ENCODE data around the gene FOXD4L1.
"Not testable (repeated sequence)": the region's sequence is repeated elsewhere in the genome, so short reads cannot be mapped to it uniquely, and the experiment has no call there.

The FOXD4L1 gene

GRCh38 chr2:113498365-113498764, at the start of gene FOXD4L1:
Gene FOXD4L1 (plus strand): TSS chr2:113498665. CDS start chr2:113499257, 592 bp downstream.
- DNase-seq: not testable (repeated sequence)

- DNase-seq: not testable (repeated sequence)
Measured at GRCh38 chr2:113465770-113466169, 32.7 kb upstream of the FOXD4L1 start.

- not testable (repeated sequence) for DNase-seq
Measured at GRCh38 chr2:113476688-113477368, 21.6 kb upstream of the FOXD4L1 start.

GRCh38 chr2:113496527-113496926, 1.9 kb upstream of the FOXD4L1 start:
- DNase-seq: not testable (repeated sequence)

GRCh38 chr2:113499019-113499885, 787 bp downstream of the FOXD4L1 start:
- not testable (repeated sequence) for DNase-seq

- not testable (repeated sequence) for DNase-seq
Measured at GRCh38 chr2:113499886-113500722, 1.6 kb downstream of the FOXD4L1 start.

- DNase-seq: not testable (repeated sequence)
Measured at GRCh38 chr2:113500723-113501038, 2.2 kb downstream of the FOXD4L1 start.

- not testable (repeated sequence) for DNase-seq
Measured at GRCh38 chr2:113502216-113503093, 4.0 kb downstream of the FOXD4L1 start.

- DNase-seq: not testable (repeated sequence)
Measured at GRCh38 chr2:113503094-113504042, 4.9 kb downstream of the FOXD4L1 start.

- not testable (repeated sequence) for DNase-seq
Measured at GRCh38 chr2:113504081-113504480, 5.6 kb downstream of the FOXD4L1 start.

GRCh38 chr2:113507394-113508140, 9.1 kb downstream of the FOXD4L1 start:
- DNase-seq: not testable (repeated sequence)

GRCh38 chr2:113508187-113508586, 9.7 kb downstream of the FOXD4L1 start:
- not testable (repeated sequence) for DNase-seq

GRCh38 chr2:113510913-113511312, 12.4 kb downstream of the FOXD4L1 start:
- DNase-seq: not testable (repeated sequence)

GRCh38 chr2:113511859-113512258, 13.4 kb downstream of the FOXD4L1 start:
- not testable (repeated sequence) for DNase-seq

- not testable (repeated sequence) for DNase-seq
Measured at GRCh38 chr2:113515457-113515856, 17.0 kb downstream of the FOXD4L1 start.

- DNase-seq: not testable (repeated sequence)
Measured at GRCh38 chr2:113515995-113516394, 17.5 kb downstream of the FOXD4L1 start.

GRCh38 chr2:113517025-113517424, 18.6 kb downstream of the FOXD4L1 start:
- not testable (repeated sequence) for DNase-seq

GRCh38 chr2:113520837-113521236, 22.4 kb downstream of the FOXD4L1 start:
- not testable (repeated sequence) for DNase-seq

- DNase-seq: not testable (repeated sequence)
Measured at GRCh38 chr2:113521492-113521891, 23.0 kb downstream of the FOXD4L1 start.

- DNase-seq: not testable (repeated sequence)
Measured at GRCh38 chr2:113524986-113525385, 26.5 kb downstream of the FOXD4L1 start.

Data from hippocampal formation (tissue), 2 donors.